H1 (cell line): ENCODE results near the gene CHMP4A. TPM values are rescaled to one million over a fixed set of nuclear protein-coding genes. Genes with fewer than 3 reads are reported as not detected.

Experiments used
- ATF2 ChIP-seq: IDR thresholded peaks from 2 replicates; pipeline ENCODE4 v1.6.1; 2012; ENCODE audit warnings: low read length, inconsistent platforms
- CREB1 ChIP-seq: IDR thresholded peaks from 2 replicates; pipeline ENCODE4 v1.6.1; 2012; ENCODE audit warnings: inconsistent platforms
- PHF8 ChIP-seq: fragments of 200-600 bp; sonication (generic); conservative IDR thresholded peaks from 2 replicates; pipeline ENCODE4 v1.7.1; 2012; ENCODE audit warnings: low read depth, mild to moderate bottlenecking, inconsistent platforms, low read length, moderate library complexity
- USF2 ChIP-seq: IDR thresholded peaks from 2 replicates; pipeline ENCODE4 v1.6.1; 2011; ENCODE audit warnings: low read length, improper control_type of control experiment
- polyA plus RNA-seq, 7 experiments: library from polyadenylated mRNA; depleted of rRNA in 3 of 7; stranded (reverse) in 5 of 7; unstranded in 2 of 7; fragments of >200 nt in 5 of 7; fragments of 200-250 nt in 2 of 7; gene quantifications; 1 replicate in 5 of 7; 2 replicates in 1 of 7; 4 replicates in 1 of 7; pipeline versions ENCODE4 v1.2.1 to v1.2.3, GENCODE V29; 2011 to 2013; ENCODE audit warnings: missing spikeins in 2 of 7, mixed read lengths in 2 of 7
- total RNA-seq: library from RNA; stranded (reverse); fragmentation: NEBNext Ultra II Directional; extraction: Animal tissue kit (Norgen Biotek cat#: 25700); gene quantifications from 2 replicates; pipeline ENCODE4 v1.2.1, GENCODE V29; 2021
- TF ChIP-seq, protein P1 (sequence below): IDR thresholded peaks from 2 replicates; pipeline ENCODE4 v1.6.1; 2012; ENCODE audit warnings: inconsistent platforms

The CHMP4A gene
- total and polyA plus RNA-seq, 2 of the 8 experiments (the other 6 are each of a cell fraction or from before 2014, with no cell fraction given), result 32.9 to 37.6 TPM

DNA sequence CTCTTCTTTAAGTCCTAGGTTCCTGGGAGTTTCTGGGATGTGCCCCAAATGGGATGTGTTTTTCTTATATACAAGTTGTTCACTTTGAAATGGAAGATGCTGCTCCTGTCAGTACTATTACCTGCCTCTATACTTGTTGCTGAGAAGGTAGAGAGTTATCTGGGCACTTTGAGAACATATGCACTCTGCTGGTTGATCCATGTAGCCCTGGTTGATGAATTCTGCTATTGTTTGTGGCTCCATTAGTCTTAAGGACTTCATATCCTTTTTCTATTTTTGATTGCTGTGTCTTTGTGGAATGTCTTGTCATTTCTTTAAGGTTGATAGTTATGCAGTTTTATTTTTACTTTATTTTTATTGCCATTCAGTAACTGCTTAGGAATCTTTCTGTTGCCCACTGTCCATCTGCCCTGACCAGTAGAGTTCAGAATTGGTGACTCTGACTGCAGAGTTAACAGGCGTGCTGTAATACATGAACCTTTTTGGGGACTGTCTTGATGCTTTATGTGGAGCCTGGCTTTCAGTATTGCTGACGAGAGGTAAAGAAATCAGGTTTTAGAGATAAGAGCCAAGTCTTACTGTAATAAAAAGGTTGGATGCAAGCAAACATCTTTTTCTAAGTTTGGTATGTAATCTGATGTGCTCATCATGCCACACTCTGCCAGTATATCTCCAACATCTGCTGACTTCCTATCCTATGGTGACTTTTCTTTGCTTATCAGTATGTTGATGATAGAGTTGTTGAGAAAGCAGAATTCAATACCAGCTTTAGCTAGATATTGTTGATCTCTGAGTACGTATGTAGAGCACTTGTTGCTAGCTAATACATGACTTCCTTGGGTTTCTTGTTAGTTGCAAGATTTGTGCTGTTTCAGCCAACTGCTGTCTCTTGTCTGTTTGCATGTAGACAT, 21.1 kb upstream of the CHMP4A start (continued):
- TF ChIP-seq ATF2 (no peak), PHF8 (no peak), CREB1 (no peak), USF2 (no peak)
- TF ChIP-seq, protein P1, sequence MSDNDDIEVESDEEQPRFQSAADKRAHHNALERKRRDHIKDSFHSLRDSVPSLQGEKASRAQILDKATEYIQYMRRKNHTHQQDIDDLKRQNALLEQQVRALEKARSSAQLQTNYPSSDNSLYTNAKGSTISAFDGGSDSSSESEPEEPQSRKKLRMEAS, result no peak
